ENCODE measurements around the gene GLYATL1.
"Not testable (repeated sequence)": the region's sequence is repeated elsewhere in the genome, so short reads cannot be mapped to it uniquely, and the experiment has no call there.

Gene GLYATL1

DNA sequence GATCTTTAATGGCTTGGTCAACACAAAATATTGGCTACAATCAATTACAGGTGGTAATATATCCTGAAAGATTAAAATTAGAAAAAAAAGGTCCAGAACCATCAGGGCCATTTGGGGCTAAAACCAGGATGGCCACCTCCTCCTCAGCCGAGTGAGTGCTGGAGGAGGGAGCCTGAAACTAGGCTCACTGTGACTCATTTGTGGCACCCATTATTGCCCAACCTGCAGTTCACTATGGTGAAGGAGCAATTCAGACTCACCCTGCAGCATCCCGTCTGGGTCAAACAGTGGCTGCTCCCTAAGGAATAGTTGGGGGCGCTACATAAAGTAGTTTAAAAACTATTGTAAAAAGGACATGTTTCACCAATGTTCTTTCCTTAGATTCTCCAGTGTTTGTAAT is 60.7 kb downstream of the GLYATL1 start:
- no peak overlapping the region for H3K9ac ChIP-seq (ENCODE audit: low read depth, low read length)
- no peaks in the 10 kb centered on the region for H3K9me3 ChIP-seq (ENCODE audit: control insufficient read depth, insufficient read depth, low read length)
- H3K27me3 ChIP-seq (ENCODE audit: control insufficient read depth, insufficient read depth, low read length), result no peaks in the 10 kb centered on the region
- no peaks in the 10 kb centered on the region for H3K4me1 ChIP-seq (ENCODE audit: control insufficient read depth, insufficient read depth, low read length)
- H3K4me3 ChIP-seq (ENCODE audit: low read depth, low read length), result no peak overlapping the region
- H3K36me3 ChIP-seq (ENCODE audit: control insufficient read depth, insufficient read depth, low read length), result no peaks in the 10 kb centered on the region

DNA sequence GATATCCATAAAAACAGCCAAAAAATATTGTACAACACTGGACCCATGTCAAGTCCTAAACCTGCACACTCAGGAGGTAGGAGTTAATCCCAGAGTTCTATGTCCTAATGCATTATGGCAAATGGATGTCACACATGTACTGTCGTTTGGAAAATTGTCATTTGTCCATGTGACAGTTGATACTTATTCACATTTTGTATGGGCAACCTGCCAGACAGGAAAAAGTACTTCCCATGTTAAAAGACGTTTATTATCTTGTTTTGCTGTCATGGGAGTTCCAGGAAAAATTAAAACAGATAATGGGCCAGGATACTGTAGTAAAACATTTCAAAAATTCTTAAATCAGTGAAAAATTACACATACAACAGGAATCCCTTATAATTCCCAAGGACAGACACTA is 62.7 kb downstream of the GLYATL1 start:
- H3K9me3 ChIP-seq (ENCODE audit: control insufficient read depth, insufficient read depth, low read length); H3K27me3 ChIP-seq (ENCODE audit: control insufficient read depth, insufficient read depth, low read length); H3K4me3 ChIP-seq (ENCODE audit: low read depth, low read length); H3K9ac ChIP-seq (ENCODE audit: low read depth, low read length); H3K4me1 ChIP-seq (ENCODE audit: control insufficient read depth, insufficient read depth, low read length); H3K36me3 ChIP-seq (ENCODE audit: control insufficient read depth, insufficient read depth, low read length): not testable (repeated sequence)
